ENCODE data around the gene PPP4C.

The PPP4C gene

DNA sequence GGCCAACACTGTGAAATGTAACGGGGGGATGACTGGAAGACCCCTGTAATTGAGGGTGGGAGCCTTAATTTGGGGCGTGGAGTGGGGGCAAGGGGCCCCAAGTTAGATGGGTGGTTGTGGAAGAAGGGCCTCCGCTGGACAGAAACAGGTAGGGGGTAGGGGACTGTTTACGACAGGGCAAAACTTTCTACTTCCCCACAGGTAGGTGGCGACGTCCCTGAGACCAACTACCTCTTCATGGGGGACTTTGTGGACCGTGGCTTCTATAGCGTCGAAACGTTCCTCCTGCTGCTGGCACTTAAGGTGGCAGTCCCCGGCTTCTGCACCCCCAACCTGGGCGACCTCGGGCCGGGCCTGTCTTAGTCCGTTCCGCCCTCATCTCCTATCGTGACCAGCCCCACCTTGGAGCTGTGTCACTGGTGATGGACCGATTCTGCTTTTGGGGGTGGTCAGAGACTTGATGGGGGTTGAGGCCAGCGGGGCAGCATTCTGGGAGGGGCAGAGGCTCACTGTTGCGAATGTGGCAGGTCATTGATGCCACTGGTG is 6.8 kb downstream of the PPP4C start:
- no peak overlapping the region for H3K4me3 ChIP-seq (ENCODE audit: low read length)
- TF ChIP-seq, protein P1, sequence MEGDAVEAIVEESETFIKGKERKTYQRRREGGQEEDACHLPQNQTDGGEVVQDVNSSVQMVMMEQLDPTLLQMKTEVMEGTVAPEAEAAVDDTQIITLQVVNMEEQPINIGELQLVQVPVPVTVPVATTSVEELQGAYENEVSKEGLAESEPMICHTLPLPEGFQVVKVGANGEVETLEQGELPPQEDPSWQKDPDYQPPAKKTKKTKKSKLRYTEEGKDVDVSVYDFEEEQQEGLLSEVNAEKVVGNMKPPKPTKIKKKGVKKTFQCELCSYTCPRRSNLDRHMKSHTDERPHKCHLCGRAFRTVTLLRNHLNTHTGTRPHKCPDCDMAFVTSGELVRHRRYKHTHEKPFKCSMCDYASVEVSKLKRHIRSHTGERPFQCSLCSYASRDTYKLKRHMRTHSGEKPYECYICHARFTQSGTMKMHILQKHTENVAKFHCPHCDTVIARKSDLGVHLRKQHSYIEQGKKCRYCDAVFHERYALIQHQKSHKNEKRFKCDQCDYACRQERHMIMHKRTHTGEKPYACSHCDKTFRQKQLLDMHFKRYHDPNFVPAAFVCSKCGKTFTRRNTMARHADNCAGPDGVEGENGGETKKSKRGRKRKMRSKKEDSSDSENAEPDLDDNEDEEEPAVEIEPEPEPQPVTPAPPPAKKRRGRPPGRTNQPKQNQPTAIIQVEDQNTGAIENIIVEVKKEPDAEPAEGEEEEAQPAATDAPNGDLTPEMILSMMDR (IDR thresholded peaks at IDR 0.05; ENCODE audit: insufficient read depth, low read depth, low read length, missing control alignments) = no peak
- DNase-seq (ENCODE audit: low read depth) = no peak

DNA sequence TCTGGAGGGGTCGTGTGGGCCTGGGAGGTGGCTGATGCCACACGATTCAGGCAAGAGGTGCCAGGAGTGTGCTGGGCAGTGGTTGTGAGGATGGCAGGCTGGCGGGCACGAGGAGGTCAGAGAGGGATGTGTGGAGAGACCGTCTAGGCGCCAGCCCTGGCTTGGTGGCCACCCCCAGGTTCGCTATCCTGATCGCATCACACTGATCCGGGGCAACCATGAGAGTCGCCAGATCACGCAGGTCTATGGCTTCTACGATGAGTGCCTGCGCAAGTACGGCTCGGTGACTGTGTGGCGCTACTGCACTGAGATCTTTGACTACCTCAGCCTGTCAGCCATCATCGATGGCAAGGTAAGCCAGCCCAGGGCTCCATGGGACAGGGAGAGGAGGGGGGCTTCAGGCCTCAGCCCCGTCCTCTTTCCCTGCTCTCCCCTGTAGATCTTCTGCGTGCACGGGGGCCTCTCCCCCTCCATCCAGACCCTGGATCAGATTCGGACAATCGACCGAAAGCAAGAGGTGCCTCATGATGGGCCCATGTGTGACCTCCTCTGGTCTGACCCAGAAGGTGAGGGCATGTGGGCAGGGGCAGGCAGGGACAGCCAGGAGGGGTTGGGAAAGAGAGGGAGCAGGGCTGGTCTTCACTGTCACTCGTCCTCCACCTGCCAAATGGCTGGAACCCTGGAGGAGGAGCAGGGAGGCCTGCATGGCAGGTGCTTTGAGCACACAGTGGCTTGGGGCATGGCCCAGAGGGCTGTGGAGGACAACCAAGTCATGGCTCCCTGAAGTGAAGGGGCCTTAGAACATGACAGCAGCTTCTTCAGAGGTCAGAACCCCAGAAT is 7.6 kb downstream of the PPP4C start:
- H3K4me3 ChIP-seq (ENCODE audit: low read length) = no peak overlapping the region
- TF ChIP-seq, protein P1 (IDR thresholded peaks at IDR 0.05; ENCODE audit: insufficient read depth, low read depth, low read length, missing control alignments) = no peak
- DNase-seq (ENCODE audit: low read depth) = no peak

DNA sequence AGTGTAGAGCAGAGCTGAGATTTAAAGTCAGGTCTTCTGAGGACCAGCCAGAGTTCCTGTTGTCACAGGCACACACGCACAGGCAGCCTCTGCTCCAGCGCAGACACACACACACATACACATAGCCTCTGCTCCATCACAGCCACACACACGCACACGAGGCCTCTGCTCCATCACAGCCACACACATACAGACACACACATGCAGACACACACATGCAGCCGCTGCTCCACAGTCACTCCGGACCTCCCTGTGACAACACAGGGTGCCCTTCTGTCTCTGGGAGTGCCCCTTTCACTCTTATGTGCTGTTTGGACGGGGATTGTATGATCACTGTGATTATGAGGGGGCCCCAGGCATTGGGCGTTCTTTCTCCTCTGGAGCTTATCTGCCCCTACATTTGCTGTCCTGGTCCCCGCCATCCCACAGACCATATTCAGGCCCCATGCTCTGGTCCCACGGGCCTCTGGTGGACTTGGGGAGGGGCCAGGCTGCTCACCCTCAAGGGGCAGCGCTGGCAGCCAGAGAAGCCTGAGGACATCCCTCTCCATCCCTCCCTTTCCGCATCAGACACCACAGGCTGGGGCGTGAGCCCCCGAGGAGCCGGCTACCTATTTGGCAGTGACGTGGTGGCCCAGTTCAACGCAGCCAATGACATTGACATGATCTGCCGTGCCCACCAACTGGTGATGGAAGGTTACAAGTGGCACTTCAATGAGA is 8.5 kb downstream of the PPP4C start:
- TF ChIP-seq, protein P1 (IDR thresholded peaks at IDR 0.05; ENCODE audit: insufficient read depth, low read depth, low read length, missing control alignments) = no peak
- no peak for DNase-seq (ENCODE audit: low read depth)
- H3K4me3 ChIP-seq (ENCODE audit: low read length) = no peak overlapping the region

DNA sequence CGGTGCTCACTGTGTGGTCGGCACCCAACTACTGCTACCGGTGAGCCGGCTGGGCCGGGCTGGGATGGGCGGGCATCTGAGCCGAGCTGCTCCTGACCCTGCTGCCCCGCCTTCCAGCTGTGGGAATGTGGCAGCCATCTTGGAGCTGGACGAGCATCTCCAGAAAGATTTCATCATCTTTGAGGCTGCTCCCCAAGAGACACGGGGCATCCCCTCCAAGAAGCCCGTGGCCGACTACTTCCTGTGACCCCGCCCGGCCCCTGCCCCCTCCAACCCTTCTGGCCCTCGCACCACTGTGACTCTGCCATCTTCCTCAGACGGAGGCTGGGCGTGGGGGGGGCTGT is 9.0 kb downstream of the PPP4C start:
- TF ChIP-seq, protein P1 (IDR thresholded peaks at IDR 0.05; ENCODE audit: insufficient read depth, low read depth, low read length, missing control alignments) = no peak
- H3K4me3 ChIP-seq (ENCODE audit: low read length) = no peak overlapping the region
- no peak for DNase-seq (ENCODE audit: low read depth)

DNA sequence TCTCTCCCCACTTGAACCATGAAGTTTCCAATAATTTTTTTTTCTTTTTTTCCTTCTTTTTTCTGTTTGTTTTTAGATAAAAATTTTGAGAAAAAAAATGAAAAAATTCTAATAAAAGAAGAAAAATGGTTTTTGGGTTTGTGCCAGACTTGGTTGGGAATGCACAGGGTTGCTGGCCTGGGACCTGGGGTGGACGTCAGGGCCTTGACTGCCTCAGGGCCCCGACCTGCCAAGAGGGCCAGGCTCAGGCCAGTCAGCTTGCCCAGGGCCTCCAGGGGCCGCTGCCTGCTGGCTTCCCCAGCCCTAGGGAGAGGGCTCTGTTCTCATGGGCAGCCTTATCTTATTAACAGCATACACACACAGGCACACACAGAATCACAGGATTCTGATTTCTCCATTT is 9.5 kb downstream of the PPP4C start:
- no peak overlapping the region for H3K4me3 ChIP-seq (ENCODE audit: low read length)
- TF ChIP-seq, protein P1 (IDR thresholded peaks at IDR 0.05; ENCODE audit: insufficient read depth, low read depth, low read length, missing control alignments) = no peak

DNA sequence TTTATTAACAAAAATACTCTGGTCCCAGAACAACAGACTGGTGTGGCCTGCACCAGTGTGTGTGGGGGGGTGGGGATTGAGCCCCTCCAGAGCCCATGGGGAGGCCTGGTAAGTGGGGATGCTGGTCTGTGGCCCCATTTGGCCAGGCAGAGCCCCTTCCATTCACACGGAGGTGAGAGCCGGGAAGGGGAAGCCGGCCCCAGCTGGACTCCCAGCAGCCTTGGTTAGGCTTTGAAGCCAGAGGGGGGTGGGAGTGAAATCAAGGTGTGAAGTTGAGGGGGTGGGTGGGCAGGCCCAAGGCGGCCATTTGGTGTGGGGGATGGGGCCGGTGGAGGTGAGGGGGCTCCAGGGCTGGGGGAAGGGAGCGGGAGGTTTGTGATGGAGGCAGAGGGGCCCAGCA is 10.0 kb downstream of the PPP4C start:
- DNase-seq (ENCODE audit: low read depth) = no peak
- no peak overlapping the region for H3K4me3 ChIP-seq (ENCODE audit: low read length)
- TF ChIP-seq, protein P1 (IDR thresholded peaks at IDR 0.05; ENCODE audit: insufficient read depth, low read depth, low read length, missing control alignments) = no peak

More for the DNA sequence above, 9.5 kb downstream of the PPP4C start:
- DNase-seq (ENCODE audit: low read depth) = no peak

All from epithelial cell of esophagus (primary cell).